H1 (cell line): ENCODE data around the gene PLEK. TPM values are rescaled to one million over a fixed set of nuclear protein-coding genes. Genes with fewer than 3 reads are reported as not detected.

Source experiments
- CTCF ChIA-PET: fragments of 300-600 bp; sonication (Branson Sonifier 250); formaldehyde crosslinking; loops from one replicate; lab custom pipeline; 2021; ENCODE audit not compliant: partially characterized antibody; lab: Charles Lee
- POLR2A ChIA-PET: fragments of 300-600 bp; sonication (Branson Sonifier 250); formaldehyde crosslinking; loops from one replicate; lab custom pipeline; 2021; ENCODE audit warnings: inconsistent platforms; ENCODE audit not compliant: partially characterized antibody; lab: Charles Lee
- DNase-seq, 2 experiments: peaks; one replicate each; pipeline versions ENCODE4 v3.0.0 to v3.0.0-alpha.2; 2010 to 2022; ENCODE audit warnings: low spot score in 2 of 2, low read depth in 1 of 2, mixed read lengths in 1 of 2
- FAIRE-seq: peaks from 2 replicates; lab custom pipeline; 2011; peaks lifted over from hg19 to GRCh38; lab: Jason Lieb, UNC
- H2AFZ ChIP-seq: 2 replicates; pipeline ENCODE4 v1.8.1; 2012; ENCODE audit warnings: low read length, inconsistent platforms
- H2AK5ac ChIP-seq: 2 replicates; pipeline ENCODE4 v1.6.1; 2013; ENCODE audit warnings: low read depth, low read length
- H2BK120ac ChIP-seq: replicated peaks from 2 replicates; pipeline ENCODE3; 2013; ENCODE audit warnings: low read depth, low read length, inconsistent platforms
- H2BK12ac ChIP-seq: 2 replicates; pipeline ENCODE4 v1.6.1; 2013; ENCODE audit warnings: low read depth, low read length
- H2BK15ac ChIP-seq: 2 replicates; pipeline ENCODE4 v1.6.1; 2013; ENCODE audit warnings: low read length
- H2BK20ac ChIP-seq: 2 replicates; pipeline ENCODE4 v1.6.1; 2013; ENCODE audit warnings: low read length
- H2BK5ac ChIP-seq: 2 replicates; pipeline ENCODE4 v1.6.1; 2013; ENCODE audit warnings: low read depth, low read length
- H3K14ac ChIP-seq: 2 replicates; pipeline ENCODE4 v1.6.1; 2013; ENCODE audit warnings: inconsistent platforms; ENCODE audit not compliant: insufficient read length
- H3K18ac ChIP-seq: 2 replicates; pipeline ENCODE4 v1.6.1; 2013; ENCODE audit warnings: low read length; ENCODE audit errors: extremely low read depth
- H3K23ac ChIP-seq: 2 replicates; pipeline ENCODE4 v1.6.1; 2013; ENCODE audit warnings: inconsistent platforms; ENCODE audit not compliant: insufficient read length
- H3K23me2 ChIP-seq: 2 replicates; pipeline ENCODE4 v1.6.1; 2013; ENCODE audit warnings: low read depth, low read length
- H3K27ac ChIP-seq: 2 replicates; pipeline ENCODE4 v1.6.1; 2011; ENCODE audit warnings: low read depth, low read length, inconsistent platforms
- H3K27me3 ChIP-seq, 4 experiments: replicated peaks in 1 of 4; 1 replicate in 1 of 4; 2 replicates in 3 of 4; pipeline versions ENCODE4 v1.6.1 to v1.8.1; 2011 to 2013; ENCODE audit warnings: low read length in 3 of 4, mild to moderate bottlenecking in 3 of 4, inconsistent platforms in 2 of 4, mixed read lengths in 2 of 4, moderate library complexity in 1 of 4; ENCODE audit not compliant: control insufficient read depth in 3 of 4, insufficient read depth in 3 of 4; ENCODE audit errors: extremely low read depth in 1 of 4
- H3K36me3 ChIP-seq, 4 experiments: 2 replicates each; pipeline versions ENCODE4 v1.6.1 to v1.8.1; 2011 to 2013; ENCODE audit warnings: mild to moderate bottlenecking in 4 of 4, low read length in 3 of 4, moderate library complexity in 2 of 4, control low read depth in 1 of 4, inconsistent platforms in 1 of 4; ENCODE audit not compliant: insufficient read depth in 4 of 4, control insufficient read depth in 2 of 4
- H3K4ac ChIP-seq: replicated peaks from 2 replicates; pipeline ENCODE3; 2013; ENCODE audit warnings: low read length, low read depth, mixed read lengths, inconsistent platforms; ENCODE audit not compliant: insufficient read length
- H3K4me1 ChIP-seq, 4 experiments: replicated peaks in 1 of 4; 1 replicate in 1 of 4; 2 replicates in 3 of 4; pipeline versions ENCODE4 v1.6.1 to v1.8.1; 2011 to 2013; ENCODE audit warnings: low read length in 3 of 4, inconsistent platforms in 2 of 4, mixed read lengths in 1 of 4; ENCODE audit not compliant: insufficient read depth in 4 of 4, control insufficient read depth in 3 of 4
- H3K4me2 ChIP-seq, 2 experiments: 2 replicates each; pipeline versions ENCODE4 v1.6.1 to v1.8.1; 2011 to 2013; ENCODE audit warnings: low read depth in 2 of 2, low read length in 2 of 2, control low read depth in 1 of 2, inconsistent platforms in 1 of 2, mild to moderate bottlenecking in 1 of 2; ENCODE audit not compliant: insufficient read depth in 1 of 2
- H3K4me3 ChIP-seq, 4 experiments: fragments of 200-600, 300-600 bp in 1 of 4; sonication (generic), shearing (Covaris generic), sonication (Bioruptor Twin) in 1 of 4; 2 replicates each; pipeline versions ENCODE4 v1.5.1 to v1.8.1; 2011 to 2016; ENCODE audit warnings: low read length in 4 of 4, low read depth in 3 of 4, control low read depth in 2 of 4, inconsistent platforms in 2 of 4, mild to moderate bottlenecking in 2 of 4, mixed read lengths in 1 of 4, moderate library complexity in 1 of 4; ENCODE audit not compliant: insufficient read depth in 2 of 4; ENCODE audit errors: extremely low read depth in 1 of 4
- H3K56ac ChIP-seq: replicated peaks from 2 replicates; pipeline ENCODE3; 2013; ENCODE audit warnings: low read depth, mild to moderate bottlenecking, mixed read lengths, low read length, inconsistent platforms; ENCODE audit not compliant: insufficient read length
- H3K79me1 ChIP-seq: 2 replicates; pipeline ENCODE4 v1.6.1; 2013; ENCODE audit warnings: low read depth, low read length, control low read depth
- H3K79me2 ChIP-seq, 2 experiments: 2 replicates each; pipeline versions ENCODE4 v1.6.1 to v1.8.1; 2012 to 2013; ENCODE audit warnings: low read length in 2 of 2, mild to moderate bottlenecking in 2 of 2, inconsistent platforms in 1 of 2; ENCODE audit not compliant: insufficient read depth in 2 of 2, control insufficient read depth in 1 of 2
- H3K9ac ChIP-seq, 4 experiments: replicated peaks in 1 of 4; 1 replicate in 1 of 4; 2 replicates in 3 of 4; pipeline versions ENCODE4 v1.6.1 to v1.8.1; 2011 to 2013; ENCODE audit warnings: low read depth in 3 of 4, low read length in 3 of 4, control low read depth in 2 of 4, mild to moderate bottlenecking in 2 of 4, moderate library complexity in 2 of 4, inconsistent platforms in 1 of 4; ENCODE audit errors: extremely low read depth in 1 of 4
- H3K9me3 ChIP-seq, 2 experiments: 2 replicates each; pipeline versions ENCODE4 v1.6.1 to v1.8.1; 2012 to 2013; ENCODE audit warnings: mild to moderate bottlenecking in 2 of 2, moderate library complexity in 2 of 2, control low read depth in 1 of 2, inconsistent platforms in 1 of 2, low read depth in 1 of 2, low read length in 1 of 2, mixed read lengths in 1 of 2; ENCODE audit not compliant: insufficient read depth in 2 of 2
- H4K20me1 ChIP-seq, 2 experiments: replicated peaks in 1 of 2; 2 replicates each; pipeline versions ENCODE3 to v1.8.1; 2011 to 2013; ENCODE audit warnings: inconsistent platforms in 2 of 2, low read length in 2 of 2, mild to moderate bottlenecking in 1 of 2; ENCODE audit not compliant: insufficient read depth in 2 of 2, control insufficient read depth in 1 of 2
- H4K5ac ChIP-seq: 2 replicates; pipeline ENCODE4 v1.6.1; 2013; ENCODE audit warnings: low read length, low read depth, mixed read lengths, inconsistent platforms; ENCODE audit not compliant: insufficient read length
- H4K8ac ChIP-seq: 2 replicates; pipeline ENCODE4 v1.8.0; 2013; ENCODE audit warnings: mild to moderate bottlenecking, moderate library complexity, low read length, inconsistent platforms; ENCODE audit not compliant: insufficient read depth; ENCODE audit errors: extremely low read depth
- H4K91ac ChIP-seq: replicated peaks from 2 replicates; pipeline ENCODE3; 2013; ENCODE audit warnings: low read length, mixed read lengths, inconsistent platforms; ENCODE audit not compliant: insufficient read length
- CEBPB ChIP-seq: IDR thresholded peaks from 2 replicates; pipeline ENCODE4 v1.6.1; 2012; ENCODE audit warnings: low read depth, low read length
- KDM1A ChIP-seq: fragments of 200-600, 300-600 bp; sonication (generic); IDR thresholded peaks from 2 replicates; pipeline ENCODE4 v1.7.1; 2016; ENCODE audit warnings: mild to moderate bottlenecking, low read length, borderline replicate concordance
- NANOG ChIP-seq: IDR thresholded peaks from 2 replicates; pipeline ENCODE4 v1.6.1; 2011; ENCODE audit warnings: low read length, low read depth, mild to moderate bottlenecking, inconsistent platforms; ENCODE audit not compliant: insufficient read depth, poor library complexity, severe bottlenecking
- PHF8 ChIP-seq: fragments of 200-600 bp; sonication (generic); conservative IDR thresholded peaks from 2 replicates; pipeline ENCODE4 v1.7.1; 2012; ENCODE audit warnings: low read depth, mild to moderate bottlenecking, inconsistent platforms, low read length, moderate library complexity
- POLR2A ChIP-seq, 2 experiments: IDR thresholded peaks; 1 replicate in 1 of 2; 2 replicates in 1 of 2; pipeline ENCODE4 v1.6.1; 2011; ENCODE audit warnings: low read depth in 2 of 2, low read length in 2 of 2, mild to moderate bottlenecking in 2 of 2; ENCODE audit errors: control extremely low read depth in 1 of 2
- SIN3A ChIP-seq, 2 experiments: IDR thresholded peaks in 1 of 2; conservative IDR thresholded peaks in 1 of 2; 2 replicates each; pipeline ENCODE4 v1.6.1; 2011 to 2012; ENCODE audit warnings: low read length in 2 of 2, improper control_type of control experiment in 1 of 2, low read depth in 1 of 2, mild to moderate bottlenecking in 1 of 2
- SUZ12 ChIP-seq: fragments of 200-600 bp; sonication (generic); IDR thresholded peaks from 2 replicates; pipeline ENCODE4 v1.6.1; 2012; ENCODE audit warnings: mild to moderate bottlenecking, inconsistent platforms, low read length, moderate library complexity, mixed read lengths
- YY1 ChIP-seq: IDR thresholded peaks from 2 replicates; pipeline ENCODE4 v1.6.1; 2011; ENCODE audit warnings: low read depth, mild to moderate bottlenecking, low read length
- ZNF274 ChIP-seq: IDR thresholded peaks from 2 replicates; pipeline ENCODE4 v1.7.0; 2012; ENCODE audit warnings: low read length, borderline replicate concordance; ENCODE audit errors: extremely low read depth
- polyA plus RNA-seq, 7 experiments: library from polyadenylated mRNA; depleted of rRNA in 3 of 7; stranded (reverse) in 5 of 7; unstranded in 2 of 7; fragments of >200 nt in 5 of 7; fragments of 200-250 nt in 2 of 7; gene quantifications; 1 replicate in 5 of 7; 2 replicates in 1 of 7; 4 replicates in 1 of 7; pipeline versions ENCODE4 v1.2.1 to v1.2.3, GENCODE V29; 2011 to 2013; ENCODE audit warnings: missing spikeins in 2 of 7, mixed read lengths in 2 of 7
- total RNA-seq: library from RNA; stranded (reverse); fragmentation: NEBNext Ultra II Directional; extraction: Animal tissue kit (Norgen Biotek cat#: 25700); gene quantifications from 2 replicates; pipeline ENCODE4 v1.2.1, GENCODE V29; 2021
- TF ChIP-seq, protein P1 (sequence below): IDR thresholded peaks from 2 replicates; pipeline ENCODE4 v1.6.1; 2012; ENCODE audit warnings: inconsistent platforms

Gene PLEK
- total and polyA plus RNA-seq, 2 of the 8 experiments (the other 6 are each of a cell fraction or from before 2014, with no cell fraction given): not detected

DNA sequence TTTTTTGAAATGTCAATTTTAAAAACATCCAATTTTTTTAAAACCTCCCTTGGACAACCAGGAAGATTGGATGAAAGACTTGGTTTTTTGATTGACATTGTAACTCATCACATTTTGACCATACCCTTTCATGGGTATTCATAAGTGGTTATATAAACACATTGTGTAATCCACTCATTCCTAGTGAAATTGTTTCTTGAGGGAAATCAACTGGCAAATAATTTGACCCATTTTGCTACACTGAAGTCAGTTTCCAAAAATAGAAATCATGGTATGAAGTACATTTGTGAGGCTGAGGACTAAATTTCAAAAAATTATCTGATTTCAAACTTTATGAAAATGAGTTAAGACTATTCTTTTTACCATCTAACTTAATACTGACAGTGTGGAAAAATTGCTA is 70.5 kb downstream of the PLEK start:
- no peak overlapping the region for H2BK15ac ChIP-seq
- H3K56ac ChIP-seq: no peak overlapping the region
- H3K79me1 ChIP-seq: no peaks in the 10 kb centered on the region
- no peak for DNase-seq
- no peaks in the 10 kb centered on the region for H3K23me2 ChIP-seq
- H3K23ac ChIP-seq: no peak overlapping the region
- no peak overlapping the region for H3K9ac ChIP-seq
- no peak overlapping the region for H3K4me3 ChIP-seq
- FAIRE-seq: no peak
- H3K9me3 ChIP-seq: peaks cover 0 to 3% of the 10 kb centered on the region in 2 experiments; a peak in 1 of 4 replicates
- no peak overlapping the region for H2BK120ac ChIP-seq
- H2BK20ac ChIP-seq: no peak overlapping the region
- no peak overlapping the region for H3K4me2 ChIP-seq
- TF ChIP-seq YY1: no peak
- TF ChIP-seq POLR2A (IDR thresholded peaks at IDR 0.05; ENCODE audit: control extremely low read depth in 1 of 2, low read depth in 2 of 2, low read length in 2 of 2): no peak
- no peak for TF ChIP-seq SIN3A (conservative IDR thresholded peaks at IDR 0.05 in 1 of 2, IDR thresholded peaks at IDR 0.05 in 1 of 2; ENCODE audit: low read depth in 1 of 2, low read length in 2 of 2)
- TF ChIP-seq ZNF274: no peak
- TF ChIP-seq SUZ12: no peak
- TF ChIP-seq NANOG: no peak
- no peak for TF ChIP-seq KDM1A
- no peak for TF ChIP-seq CEBPB
- TF ChIP-seq, protein P1, sequence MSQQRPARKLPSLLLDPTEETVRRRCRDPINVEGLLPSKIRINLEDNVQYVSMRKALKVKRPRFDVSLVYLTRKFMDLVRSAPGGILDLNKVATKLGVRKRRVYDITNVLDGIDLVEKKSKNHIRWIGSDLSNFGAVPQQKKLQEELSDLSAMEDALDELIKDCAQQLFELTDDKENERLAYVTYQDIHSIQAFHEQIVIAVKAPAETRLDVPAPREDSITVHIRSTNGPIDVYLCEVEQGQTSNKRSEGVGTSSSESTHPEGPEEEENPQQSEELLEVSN: no peak
- TF ChIP-seq PHF8: no peak
- no peak overlapping the region for H2BK12ac ChIP-seq
- H2AK5ac ChIP-seq: no peak overlapping the region
- no peak overlapping the region for H2AFZ ChIP-seq
- H4K5ac ChIP-seq: no peak overlapping the region
- H3K27ac ChIP-seq: no peak overlapping the region
- no peak overlapping the region for H2BK5ac ChIP-seq
- ChIA-PET POLR2A (no interaction called here), CTCF (no interaction called here)
- no peak overlapping the region for H4K91ac ChIP-seq
- no peaks in the 10 kb centered on the region for H3K4me1 ChIP-seq
- no peak overlapping the region for H4K8ac ChIP-seq
- no peaks in the 10 kb centered on the region for H3K36me3 ChIP-seq
- H3K79me2 ChIP-seq: no peaks in the 10 kb centered on the region
- no peak overlapping the region for H3K4ac ChIP-seq
- H3K14ac ChIP-seq: no peak overlapping the region
- no peaks in the 10 kb centered on the region for H4K20me1 ChIP-seq
- H3K27me3 ChIP-seq: no peaks in the 10 kb centered on the region
- no peak overlapping the region for H3K18ac ChIP-seq
